Fibroblast of mammary gland (primary cell): Measurements from ENCODE around the gene ARHGAP18.

Experiments used
- DNase-seq: peaks from one replicate; pipeline ENCODE4 v3.0.0-alpha.2; 2010; ENCODE audit warnings: low read depth
- H3K4me3 ChIP-seq: 2 replicates; pipeline ENCODE4 v1.5.1; 2011; ENCODE audit warnings: low read depth, mild to moderate bottlenecking, low read length, moderate library complexity; ENCODE audit not compliant: control insufficient read depth
- CTCF ChIP-seq: conservative IDR thresholded peaks from 2 replicates; pipeline ENCODE4 v1.5.1; 2011; ENCODE audit warnings: low read depth, low read length, inconsistent platforms; ENCODE audit not compliant: control insufficient read depth, insufficient read depth

Gene ARHGAP18

DNA sequence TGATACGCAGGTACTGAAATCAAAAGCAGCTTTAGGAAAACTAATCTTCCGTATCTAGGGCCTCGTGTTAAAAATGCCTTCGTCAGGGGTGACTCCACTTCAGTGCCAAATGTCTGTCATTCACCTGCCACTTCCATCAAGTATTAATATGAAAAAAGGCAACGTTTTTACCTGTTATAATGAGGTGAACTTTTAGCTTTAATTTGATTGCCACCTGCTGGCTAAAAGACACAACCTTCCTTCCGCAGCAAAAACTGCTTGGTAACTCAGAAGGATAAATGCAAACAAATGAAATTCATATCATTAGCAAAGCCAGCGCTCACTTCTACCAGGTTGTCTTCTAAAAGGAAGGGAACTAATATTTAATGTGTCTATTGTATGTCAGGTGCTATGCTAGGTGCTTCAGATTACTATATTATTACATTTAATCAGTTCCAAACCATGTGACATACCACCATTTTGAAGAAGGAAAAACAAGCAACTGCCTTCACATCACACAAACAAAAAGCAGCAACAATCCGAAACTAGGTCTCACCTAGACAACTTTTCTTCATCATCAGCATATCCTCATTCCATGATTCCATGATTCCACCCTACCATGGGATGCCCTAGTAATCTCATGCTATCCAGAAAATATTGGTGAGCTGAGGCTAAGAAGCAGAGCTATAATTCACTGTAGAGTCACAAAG, 20.6 kb upstream of the ARHGAP18 start:
- no peak overlapping the region for H3K4me3 ChIP-seq
- TF ChIP-seq CTCF: peak; percentile 47
- peak; percentile 40 for DNase-seq

GRCh38 chr6:129726650-129727049, 16.7 kb upstream of the ARHGAP18 start:
- TF ChIP-seq CTCF: no peak
- no peak for DNase-seq
- H3K4me3 ChIP-seq: no peak overlapping the region

GRCh38 chr6:129725341-129725740, 15.4 kb upstream of the ARHGAP18 start:
- no peak for TF ChIP-seq CTCF
- H3K4me3 ChIP-seq: no peak overlapping the region
- DNase-seq: no peak

GRCh38 chr6:129719692-129720091, 9.7 kb upstream of the ARHGAP18 start:
- DNase-seq: no peak
- TF ChIP-seq CTCF: no peak

DNA sequence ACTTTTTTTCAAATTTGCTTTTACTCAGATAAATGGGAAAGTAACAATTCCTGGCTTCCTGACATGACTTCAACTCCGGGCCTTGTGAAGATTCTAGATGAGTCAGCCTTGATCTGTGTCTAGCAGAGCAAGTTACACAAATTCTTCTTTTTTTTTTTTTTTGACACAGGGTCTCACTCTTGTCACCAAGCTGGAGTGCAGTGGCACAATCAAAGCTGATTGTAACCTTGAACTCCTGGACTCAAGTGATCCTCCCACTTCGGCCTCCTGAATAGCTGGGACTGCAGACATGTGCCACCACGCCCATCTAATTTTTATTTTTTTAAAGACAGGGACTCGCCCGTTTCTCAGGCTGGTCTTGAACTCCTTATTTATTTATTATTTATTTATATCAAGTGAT, 7.3 kb upstream of the ARHGAP18 start:
- no peak overlapping the region for H3K4me3 ChIP-seq
- TF ChIP-seq CTCF: no peak
- peak; percentile 62 for DNase-seq

More at GRCh38 chr6:129719692-129720091, 9.7 kb upstream of the ARHGAP18 start:
- no peak overlapping the region for H3K4me3 ChIP-seq

- TF ChIP-seq CTCF: no peak
- DNase-seq: no peak
- no peak overlapping the region for H3K4me3 ChIP-seq
These were observed 3.9 kb upstream of the ARHGAP18 start for GRCh38 chr6:129713806-129714333.
